WTC11 (cell line): ENCODE measurements around the gene PATE3. TPM values are rescaled to one million over a fixed set of nuclear protein-coding genes. Genes with fewer than 3 reads are reported as not detected.

Experiments used
- ATAC-seq: fragments of 200-7000 bp; cut with Tn5 transposase; 2 replicates; pipeline ENCODE4 v1.10.0; 2021; ENCODE audit warnings: mild to moderate bottlenecking, moderate library complexity
- CTCF ChIA-PET: fragments of 300-600 bp; sonication (Branson Sonifier 250); formaldehyde crosslinking; loops from one replicate; lab custom pipeline; 2021; ENCODE audit warnings: antibody characterized with exemption; lab: Charles Lee
- POLR2A ChIA-PET: fragments of 350-600 bp; sonication (Branson Sonifier 250); formaldehyde crosslinking; loops from one replicate; lab custom pipeline; 2021; ENCODE audit warnings: antibody characterized with exemption; lab: Charles Lee
- DNase-seq: peaks from one replicate; pipeline ENCODE4 v3.0.0; 2021; ENCODE audit warnings: low spot score
- H3K27ac Mint-ChIP-seq: 2 replicates; pipeline ENCODE4 v1.8.0; 2021; ENCODE audit warnings: mixed read lengths
- H3K27me3 Mint-ChIP-seq: 2 replicates; pipeline ENCODE4 v1.8.0; 2021; ENCODE audit warnings: low read depth, mild to moderate bottlenecking, moderate library complexity, mixed read lengths
- H3K36me3 Mint-ChIP-seq: 2 replicates; pipeline ENCODE4 v1.8.0; 2021; ENCODE audit warnings: mixed read lengths
- H3K4me1 Mint-ChIP-seq: 2 replicates; pipeline ENCODE4 v1.8.0; 2022; ENCODE audit warnings: mixed read lengths
- H3K4me3 Mint-ChIP-seq: 2 replicates; pipeline ENCODE4 v1.8.0; 2021; ENCODE audit warnings: mild to moderate bottlenecking, moderate library complexity, mixed read lengths
- H3K9me3 Mint-ChIP-seq: 2 replicates; pipeline ENCODE4 v1.8.0; 2021; ENCODE audit warnings: mixed read lengths
- CBFB ChIP-seq: sonication (generic); formaldehyde crosslinking; IDR thresholded peaks from 2 replicates; pipeline ENCODE4 v1.8.1; 2022; ENCODE audit warnings: mild to moderate bottlenecking, low read depth, missing genetic modification reagents
- CREM ChIP-seq: sonication (generic); formaldehyde crosslinking; IDR thresholded peaks from 2 replicates; pipeline ENCODE4 v1.8.1; 2022; ENCODE audit warnings: mild to moderate bottlenecking, missing genetic modification reagents, moderate library complexity
- FOXP1 ChIP-seq: sonication (generic); formaldehyde crosslinking; IDR thresholded peaks from 2 replicates; pipeline ENCODE4 v1.8.0; 2022; ENCODE audit warnings: missing genetic modification reagents, mild to moderate bottlenecking, moderate library complexity, borderline replicate concordance
- GABPB1 ChIP-seq: sonication (generic); formaldehyde crosslinking; IDR thresholded peaks from 2 replicates; pipeline ENCODE4 v1.8.1; 2023; ENCODE audit warnings: mild to moderate bottlenecking, missing genetic modification reagents
- JUN ChIP-seq: sonication (generic); formaldehyde crosslinking; IDR thresholded peaks from 2 replicates; pipeline ENCODE4 v1.8.0; 2023; ENCODE audit warnings: mild to moderate bottlenecking, missing genetic modification reagents
- NFATC4 ChIP-seq: fragments of 250-450 bp; sonication (Bioruptor Pico); IDR thresholded peaks from 2 replicates; pipeline ENCODE4 v1.9.0; 2021; ENCODE audit warnings: mild to moderate bottlenecking
- NFE2L1 ChIP-seq: sonication (generic); formaldehyde crosslinking; IDR thresholded peaks from 2 replicates; pipeline ENCODE4 v1.8.1; 2023; ENCODE audit warnings: missing genetic modification reagents
- PRRX2 ChIP-seq: fragments of 250-450 bp; sonication (Bioruptor Pico); IDR thresholded peaks from 2 replicates; pipeline ENCODE4 v1.8.0; 2021; ENCODE audit warnings: mild to moderate bottlenecking
- RORB ChIP-seq: fragments of 250-450 bp; sonication (Bioruptor Pico); IDR thresholded peaks from 2 replicates; pipeline ENCODE4 v1.9.0; 2021; ENCODE audit warnings: mild to moderate bottlenecking
- TEAD4 ChIP-seq: sonication (generic); formaldehyde crosslinking; IDR thresholded peaks from 2 replicates; pipeline ENCODE4 v1.8.0; 2022; ENCODE audit warnings: mild to moderate bottlenecking, missing genetic modification reagents
- ZNF219 ChIP-seq: sonication (generic); formaldehyde crosslinking; IDR thresholded peaks from 2 replicates; pipeline ENCODE4 v1.8.0; 2023; ENCODE audit warnings: missing genetic modification reagents, mild to moderate bottlenecking, borderline replicate concordance
- ZNF263 ChIP-seq: sonication (generic); formaldehyde crosslinking; IDR thresholded peaks from 2 replicates; pipeline ENCODE4 v1.8.1; 2022; ENCODE audit warnings: low read depth, mild to moderate bottlenecking, moderate library complexity, missing genetic modification reagents
- ZNF416 ChIP-seq: fragments of 250-450 bp; sonication (Bioruptor Pico); IDR thresholded peaks from 2 replicates; pipeline ENCODE4 v1.9.0; 2021; ENCODE audit warnings: mild to moderate bottlenecking, inconsistent platforms
- total RNA-seq: library from RNA; stranded (reverse); gene quantifications from 3 replicates; pipeline ENCODE4 v1.2.3, GENCODE V29; 2021
- TF ChIP-seq, protein P1 (sequence below): sonication (generic); formaldehyde crosslinking; IDR thresholded peaks from 2 replicates; pipeline ENCODE4 v1.8.1; 2023; ENCODE audit warnings: mild to moderate bottlenecking, moderate library complexity, missing genetic modification reagents
- TF ChIP-seq, protein P2 (sequence below): sonication (generic); formaldehyde crosslinking; IDR thresholded peaks from 2 replicates; pipeline ENCODE4 v1.8.1; 2022; ENCODE audit warnings: mild to moderate bottlenecking, missing genetic modification reagents, moderate library complexity, borderline replicate concordance
- TF ChIP-seq, protein P3 (sequence below): sonication (generic); formaldehyde crosslinking; IDR thresholded peaks from 2 replicates; pipeline ENCODE4 v1.8.1; 2023; ENCODE audit warnings: mild to moderate bottlenecking, missing genetic modification reagents, moderate library complexity
- TF ChIP-seq, protein P4 (sequence below): sonication (generic); formaldehyde crosslinking; IDR thresholded peaks from 2 replicates; pipeline ENCODE4 v1.8.1; 2023; ENCODE audit warnings: mild to moderate bottlenecking, missing genetic modification reagents, borderline replicate concordance
- TF ChIP-seq, protein P5 (sequence below): fragments of 250-450 bp; sonication (Bioruptor Pico); IDR thresholded peaks from 2 replicates; pipeline ENCODE4 v1.9.0; 2021; ENCODE audit warnings: mild to moderate bottlenecking
- TF ChIP-seq, protein P6 (sequence below): sonication (generic); formaldehyde crosslinking; IDR thresholded peaks from 2 replicates; pipeline ENCODE4 v1.8.0; 2023; ENCODE audit warnings: missing genetic modification reagents, mild to moderate bottlenecking, borderline replicate concordance

Gene PATE3
- total RNA-seq, 1 experiment from 2014 or later: not detected

DNA sequence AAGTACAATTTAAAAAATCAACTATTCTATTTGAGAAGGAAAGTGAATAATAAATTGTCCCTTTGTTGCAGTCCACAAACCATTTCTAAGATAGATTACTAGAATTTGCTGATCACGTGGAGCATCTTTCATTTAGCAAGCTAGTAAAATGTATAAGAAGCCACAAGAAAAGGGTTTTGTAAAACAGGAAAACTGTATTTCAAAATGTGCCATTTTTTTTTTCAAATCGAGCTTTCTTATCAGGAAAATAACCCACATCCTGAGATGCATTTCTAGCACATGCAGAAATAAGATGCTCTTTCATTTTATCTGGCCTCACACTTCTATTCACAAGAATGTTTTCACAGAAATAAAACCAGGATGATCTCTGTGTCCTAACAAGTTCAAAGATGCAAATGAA lies 3.2 kb upstream of the PATE3 start:
- no peaks in the 10 kb centered on the region for H3K4me1 Mint-ChIP-seq

DNA sequence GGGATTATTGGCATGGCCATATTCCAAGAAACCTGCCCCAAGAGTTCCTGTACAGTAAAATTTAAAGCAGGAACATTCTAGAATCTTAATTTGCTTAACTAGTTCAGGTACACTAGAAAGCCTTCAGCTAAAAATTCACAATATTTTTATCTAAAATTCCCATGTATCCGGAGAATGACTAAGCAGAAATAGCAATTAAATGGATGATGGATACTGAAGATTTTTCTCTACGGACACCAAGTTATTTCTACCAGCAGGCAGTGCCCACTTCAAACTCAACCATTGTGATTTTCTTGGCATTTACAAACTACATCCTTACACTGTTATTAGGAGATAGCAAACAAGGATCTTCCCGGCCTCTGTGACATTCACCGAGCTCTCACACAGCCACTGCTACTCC lies 2.9 kb downstream of the PATE3 start:
- Mint-ChIP-seq H3K4me1 (no peaks in the 10 kb centered on the region), H3K4me3 (no peak overlapping the region), H3K27me3 (peaks cover 4% of the 10 kb centered on the region), H3K36me3 (peaks cover 11% of the 10 kb centered on the region), H3K27ac (no peak overlapping the region), H3K9me3 (peaks cover 35% of the 10 kb centered on the region)
- ATAC-seq (no peak), DNase-seq (no peak)
- ChIA-PET POLR2A (no interaction called here), CTCF (interaction anchor here (1.0 kb wide), 1 partner anchor 40 kb away, joined by 3 read pairs; no protein-coding TSS in a partner anchor)
- TF ChIP-seq, protein P1, sequence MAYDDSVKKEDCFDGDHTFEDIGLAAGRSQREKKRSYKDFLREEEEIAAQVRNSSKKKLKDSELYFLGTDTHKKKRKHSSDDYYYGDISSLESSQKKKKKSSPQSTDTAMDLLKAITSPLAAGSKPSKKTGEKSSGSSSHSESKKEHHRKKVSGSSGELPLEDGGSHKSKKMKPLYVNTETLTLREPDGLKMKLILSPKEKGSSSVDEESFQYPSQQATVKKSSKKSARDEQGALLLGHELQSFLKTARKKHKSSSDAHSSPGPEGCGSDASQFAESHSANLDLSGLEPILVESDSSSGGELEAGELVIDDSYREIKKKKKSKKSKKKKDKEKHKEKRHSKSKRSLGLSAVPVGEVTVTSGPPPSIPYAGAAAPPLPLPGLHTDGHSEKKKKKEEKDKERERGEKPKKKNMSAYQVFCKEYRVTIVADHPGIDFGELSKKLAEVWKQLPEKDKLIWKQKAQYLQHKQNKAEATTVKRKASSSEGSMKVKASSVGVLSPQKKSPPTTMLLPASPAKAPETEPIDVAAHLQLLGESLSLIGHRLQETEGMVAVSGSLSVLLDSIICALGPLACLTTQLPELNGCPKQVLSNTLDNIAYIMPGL: no peak
- TF ChIP-seq PRRX2 (CRISPR knock-in tag): no peak
- no peak for TF ChIP-seq ZNF263 (CRISPR knock-in tag)
- no peak for TF ChIP-seq JUN (CRISPR knock-in tag)
- TF ChIP-seq, protein P2, sequence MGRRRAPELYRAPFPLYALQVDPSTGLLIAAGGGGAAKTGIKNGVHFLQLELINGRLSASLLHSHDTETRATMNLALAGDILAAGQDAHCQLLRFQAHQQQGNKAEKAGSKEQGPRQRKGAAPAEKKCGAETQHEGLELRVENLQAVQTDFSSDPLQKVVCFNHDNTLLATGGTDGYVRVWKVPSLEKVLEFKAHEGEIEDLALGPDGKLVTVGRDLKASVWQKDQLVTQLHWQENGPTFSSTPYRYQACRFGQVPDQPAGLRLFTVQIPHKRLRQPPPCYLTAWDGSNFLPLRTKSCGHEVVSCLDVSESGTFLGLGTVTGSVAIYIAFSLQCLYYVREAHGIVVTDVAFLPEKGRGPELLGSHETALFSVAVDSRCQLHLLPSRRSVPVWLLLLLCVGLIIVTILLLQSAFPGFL (CRISPR knock-in tag): no peak
- TF ChIP-seq TEAD4 (CRISPR knock-in tag): no peak
- TF ChIP-seq, protein P3, sequence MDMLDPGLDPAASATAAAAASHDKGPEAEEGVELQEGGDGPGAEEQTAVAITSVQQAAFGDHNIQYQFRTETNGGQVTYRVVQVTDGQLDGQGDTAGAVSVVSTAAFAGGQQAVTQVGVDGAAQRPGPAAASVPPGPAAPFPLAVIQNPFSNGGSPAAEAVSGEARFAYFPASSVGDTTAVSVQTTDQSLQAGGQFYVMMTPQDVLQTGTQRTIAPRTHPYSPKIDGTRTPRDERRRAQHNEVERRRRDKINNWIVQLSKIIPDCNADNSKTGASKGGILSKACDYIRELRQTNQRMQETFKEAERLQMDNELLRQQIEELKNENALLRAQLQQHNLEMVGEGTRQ (CRISPR knock-in tag): no peak
- no peak for TF ChIP-seq CREM (CRISPR knock-in tag)
- no peak for TF ChIP-seq FOXP1 (CRISPR knock-in tag)
- no peak for TF ChIP-seq GABPB1 (CRISPR knock-in tag)
- TF ChIP-seq, protein P4, sequence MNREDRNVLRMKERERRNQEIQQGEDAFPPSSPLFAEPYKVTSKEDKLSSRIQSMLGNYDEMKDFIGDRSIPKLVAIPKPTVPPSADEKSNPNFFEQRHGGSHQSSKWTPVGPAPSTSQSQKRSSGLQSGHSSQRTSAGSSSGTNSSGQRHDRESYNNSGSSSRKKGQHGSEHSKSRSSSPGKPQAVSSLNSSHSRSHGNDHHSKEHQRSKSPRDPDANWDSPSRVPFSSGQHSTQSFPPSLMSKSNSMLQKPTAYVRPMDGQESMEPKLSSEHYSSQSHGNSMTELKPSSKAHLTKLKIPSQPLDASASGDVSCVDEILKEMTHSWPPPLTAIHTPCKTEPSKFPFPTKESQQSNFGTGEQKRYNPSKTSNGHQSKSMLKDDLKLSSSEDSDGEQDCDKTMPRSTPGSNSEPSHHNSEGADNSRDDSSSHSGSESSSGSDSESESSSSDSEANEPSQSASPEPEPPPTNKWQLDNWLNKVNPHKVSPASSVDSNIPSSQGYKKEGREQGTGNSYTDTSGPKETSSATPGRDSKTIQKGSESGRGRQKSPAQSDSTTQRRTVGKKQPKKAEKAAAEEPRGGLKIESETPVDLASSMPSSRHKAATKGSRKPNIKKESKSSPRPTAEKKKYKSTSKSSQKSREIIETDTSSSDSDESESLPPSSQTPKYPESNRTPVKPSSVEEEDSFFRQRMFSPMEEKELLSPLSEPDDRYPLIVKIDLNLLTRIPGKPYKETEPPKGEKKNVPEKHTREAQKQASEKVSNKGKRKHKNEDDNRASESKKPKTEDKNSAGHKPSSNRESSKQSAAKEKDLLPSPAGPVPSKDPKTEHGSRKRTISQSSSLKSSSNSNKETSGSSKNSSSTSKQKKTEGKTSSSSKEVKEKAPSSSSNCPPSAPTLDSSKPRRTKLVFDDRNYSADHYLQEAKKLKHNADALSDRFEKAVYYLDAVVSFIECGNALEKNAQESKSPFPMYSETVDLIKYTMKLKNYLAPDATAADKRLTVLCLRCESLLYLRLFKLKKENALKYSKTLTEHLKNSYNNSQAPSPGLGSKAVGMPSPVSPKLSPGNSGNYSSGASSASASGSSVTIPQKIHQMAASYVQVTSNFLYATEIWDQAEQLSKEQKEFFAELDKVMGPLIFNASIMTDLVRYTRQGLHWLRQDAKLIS (CRISPR knock-in tag): no peak
- no peak for TF ChIP-seq ZNF416 (CRISPR knock-in tag)
- no peak for TF ChIP-seq CBFB (CRISPR knock-in tag)

More for the DNA sequence above, 3.2 kb upstream of the PATE3 start:
- Mint-ChIP-seq H3K9me3 (peaks cover 8% of the 10 kb centered on the region; the same call in 1 of the 2 replicates), H3K4me3 (no peak overlapping the region), H3K27ac (no peak overlapping the region)
- ATAC-seq: no peak
- ChIA-PET CTCF (no interaction called here), POLR2A (no interaction called here)
- DNase-seq: no peak
- TF ChIP-seq, protein P5, sequence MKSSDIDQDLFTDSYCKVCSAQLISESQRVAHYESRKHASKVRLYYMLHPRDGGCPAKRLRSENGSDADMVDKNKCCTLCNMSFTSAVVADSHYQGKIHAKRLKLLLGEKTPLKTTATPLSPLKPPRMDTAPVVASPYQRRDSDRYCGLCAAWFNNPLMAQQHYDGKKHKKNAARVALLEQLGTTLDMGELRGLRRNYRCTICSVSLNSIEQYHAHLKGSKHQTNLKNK: no peak
- TF ChIP-seq NFATC4 (CRISPR knock-in tag) (no peak), ZNF416 (CRISPR knock-in tag) (no peak), RORB (CRISPR knock-in tag) (no peak), ZNF263 (CRISPR knock-in tag) (no peak), ZNF219 (CRISPR knock-in tag) (no peak), JUN (CRISPR knock-in tag) (no peak), NFE2L1 (CRISPR knock-in tag) (no peak), FOXP1 (CRISPR knock-in tag) (no peak), GABPB1 (CRISPR knock-in tag) (no peak)
- TF ChIP-seq, protein P6, sequence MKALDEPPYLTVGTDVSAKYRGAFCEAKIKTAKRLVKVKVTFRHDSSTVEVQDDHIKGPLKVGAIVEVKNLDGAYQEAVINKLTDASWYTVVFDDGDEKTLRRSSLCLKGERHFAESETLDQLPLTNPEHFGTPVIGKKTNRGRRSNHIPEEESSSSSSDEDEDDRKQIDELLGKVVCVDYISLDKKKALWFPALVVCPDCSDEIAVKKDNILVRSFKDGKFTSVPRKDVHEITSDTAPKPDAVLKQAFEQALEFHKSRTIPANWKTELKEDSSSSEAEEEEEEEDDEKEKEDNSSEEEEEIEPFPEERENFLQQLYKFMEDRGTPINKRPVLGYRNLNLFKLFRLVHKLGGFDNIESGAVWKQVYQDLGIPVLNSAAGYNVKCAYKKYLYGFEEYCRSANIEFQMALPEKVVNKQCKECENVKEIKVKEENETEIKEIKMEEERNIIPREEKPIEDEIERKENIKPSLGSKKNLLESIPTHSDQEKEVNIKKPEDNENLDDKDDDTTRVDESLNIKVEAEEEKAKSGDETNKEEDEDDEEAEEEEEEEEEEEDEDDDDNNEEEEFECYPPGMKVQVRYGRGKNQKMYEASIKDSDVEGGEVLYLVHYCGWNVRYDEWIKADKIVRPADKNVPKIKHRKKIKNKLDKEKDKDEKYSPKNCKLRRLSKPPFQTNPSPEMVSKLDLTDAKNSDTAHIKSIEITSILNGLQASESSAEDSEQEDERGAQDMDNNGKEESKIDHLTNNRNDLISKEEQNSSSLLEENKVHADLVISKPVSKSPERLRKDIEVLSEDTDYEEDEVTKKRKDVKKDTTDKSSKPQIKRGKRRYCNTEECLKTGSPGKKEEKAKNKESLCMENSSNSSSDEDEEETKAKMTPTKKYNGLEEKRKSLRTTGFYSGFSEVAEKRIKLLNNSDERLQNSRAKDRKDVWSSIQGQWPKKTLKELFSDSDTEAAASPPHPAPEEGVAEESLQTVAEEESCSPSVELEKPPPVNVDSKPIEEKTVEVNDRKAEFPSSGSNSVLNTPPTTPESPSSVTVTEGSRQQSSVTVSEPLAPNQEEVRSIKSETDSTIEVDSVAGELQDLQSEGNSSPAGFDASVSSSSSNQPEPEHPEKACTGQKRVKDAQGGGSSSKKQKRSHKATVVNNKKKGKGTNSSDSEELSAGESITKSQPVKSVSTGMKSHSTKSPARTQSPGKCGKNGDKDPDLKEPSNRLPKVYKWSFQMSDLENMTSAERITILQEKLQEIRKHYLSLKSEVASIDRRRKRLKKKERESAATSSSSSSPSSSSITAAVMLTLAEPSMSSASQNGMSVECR (CRISPR knock-in tag): no peak
- TF ChIP-seq, protein P2 (CRISPR knock-in tag): no peak
- TF ChIP-seq, all 79 proteins: peak for 0
- peaks cover 36% of the 10 kb centered on the region for H3K27me3 Mint-ChIP-seq
- no peaks in the 10 kb centered on the region for H3K36me3 Mint-ChIP-seq
